ENCODE data around the gene GDI1. TPM values are rescaled to one million over a fixed set of nuclear protein-coding genes. Genes with fewer than 3 reads are reported as not detected.

Gene GDI1
- total and polyA plus RNA-seq, 2 of the 4 experiments (the other 2 are of a cell fraction), result 113 to 291 TPM

GRCh38 chrX:154452823-154453222 is 15.9 kb downstream of the GDI1 start:
- Histone ChIP-seq H3K18ac (ENCODE audit: low read depth, low read length) (no peak overlapping the region), H3K79me1 (ENCODE audit: low read depth in 1 of 2, low read length in 2 of 2) (peaks cover 0 to 5% of the 10 kb centered on the region in 2 experiments; a peak in 1 of 4 replicates), H3K23ac (ENCODE audit: low read depth, low read length) (no peak overlapping the region), H3K4me1 (ENCODE audit: control insufficient read depth, insufficient read depth, low read length) (no peaks in the 10 kb centered on the region), H3K4me2 (ENCODE audit: low read depth, low read length) (no peak overlapping the region), H2AK5ac (ENCODE audit: low read depth, low read length) (no peak overlapping the region), H3K14ac (replicated peaks; ENCODE audit: low read depth, low read length) (no peak overlapping the region), H2BK15ac (ENCODE audit: low read depth, low read length) (no peak overlapping the region), H2AFZ (replicated peaks; ENCODE audit: low read length, poor library complexity) (no peak overlapping the region), H2AK9ac (replicated peaks; ENCODE audit: low read depth, low read length, poor library complexity) (no peak overlapping the region), H3K4me3 (ENCODE audit: insufficient read depth, low read depth, low read length) (no peak overlapping the region), H3K27ac (ENCODE audit: insufficient read depth, low read length) (no peak overlapping the region), H3K4ac (ENCODE audit: low read depth, low read length) (no peak overlapping the region), H2BK20ac (ENCODE audit: low read depth, low read length) (no peak overlapping the region), H3K36me3 (ENCODE audit: control insufficient read depth, insufficient read depth, low read length) (peaks cover 34% of the 10 kb centered on the region), H3K9me3 (ENCODE audit: control insufficient read depth, insufficient read depth, low read length) (no peaks in the 10 kb centered on the region; the same call in 1 of the 2 replicates), H4K91ac (ENCODE audit: insufficient read depth, low read depth, low read length) (no peak overlapping the region), H2BK120ac (ENCODE audit: low read depth, low read length) (no peak overlapping the region), H3K56ac (ENCODE audit: extremely low read depth, insufficient read depth, low read length) (no peak overlapping the region), H3K9me1 (ENCODE audit: insufficient read depth, low read length) (no peaks in the 10 kb centered on the region), H3K27me3 (ENCODE audit: control insufficient read depth, insufficient read depth, low read length) (no peaks in the 10 kb centered on the region), H4K20me1 (ENCODE audit: insufficient read depth, low read length) (no peaks in the 10 kb centered on the region), H4K5ac (ENCODE audit: low read depth, low read length) (no peak overlapping the region), H3K9ac (ENCODE audit: low read depth, low read length) (no peak overlapping the region), H4K8ac (ENCODE audit: low read depth in 2 of 2, low read length in 2 of 2) (no peak overlapping the region), H2BK5ac (ENCODE audit: low read depth, low read length, poor library complexity, severe bottlenecking) (no peak overlapping the region)
- dilution Hi-C loops (cut with HindIII; ENCODE audit: low sequenced_read_pairs, unreplicated experiment) (no loop called here), intact Hi-C loops (cut with micrococcal nuclease) (no loop called here), in situ Hi-C loops (cut with MboI; ENCODE audit: low sequenced_read_pairs) (no loop called here)
- POLR2A ChIA-PET (ENCODE audit: unreplicated experiment), result no interaction called here
- WGBS, 2 experiments (ENCODE audit: extremely low coverage in 2 of 2, insufficient read length in 1 of 2), result 97% methylated on average over 4 of the region's 9 CpGs; no CpG with 5 or more reads in 1 of the 2 experiments
- TF ChIP-seq CEBPB (IDR thresholded peaks at IDR 0.05; ENCODE audit: low read depth, low read length) (no peak), USF2 (IDR thresholded peaks at IDR 0.05; ENCODE audit: low read depth, low read length) (no peak), CHD1 (IDR thresholded peaks at IDR 0.05; ENCODE audit: low read depth, low read length) (no peak)
- DNase-seq, result no peak
- CTCF ChIA-PET, result interaction anchor here (1.1 kb wide), 1 partner anchor 15 kb away, joined by 5 read pairs; no protein-coding TSS in a partner anchor
- no TSS peak for BruUV-seq (replicated peaks)
- no peak for ATAC-seq (ENCODE audit: low read depth)
